ENCODE results near the gene DYNC1H1.
A peak's percentile ranks its signal among the peaks of the same experiment; 100 is the strongest.

The DYNC1H1 gene

GRCh38 chr14:102088012-102088792 lies 123.8 kb downstream of the DYNC1H1 start:
- peak; percentile 33 for DNase-seq (ENCODE audit: low read depth)

GRCh38 chr14:102089621-102090343 lies 125.4 kb downstream of the DYNC1H1 start:
- no peak for DNase-seq (ENCODE audit: low read depth)

GRCh38 chr14:102090713-102091112 lies 126.3 kb downstream of the DYNC1H1 start:
- DNase-seq (ENCODE audit: low read depth) = no peak

- no peak for DNase-seq (ENCODE audit: low read depth)
These were observed 128.4 kb downstream of the DYNC1H1 start for GRCh38 chr14:102092806-102093205.

- no peak for DNase-seq (ENCODE audit: low read depth)
These were observed 129.7 kb downstream of the DYNC1H1 start for GRCh38 chr14:102094101-102094500.

DNA sequence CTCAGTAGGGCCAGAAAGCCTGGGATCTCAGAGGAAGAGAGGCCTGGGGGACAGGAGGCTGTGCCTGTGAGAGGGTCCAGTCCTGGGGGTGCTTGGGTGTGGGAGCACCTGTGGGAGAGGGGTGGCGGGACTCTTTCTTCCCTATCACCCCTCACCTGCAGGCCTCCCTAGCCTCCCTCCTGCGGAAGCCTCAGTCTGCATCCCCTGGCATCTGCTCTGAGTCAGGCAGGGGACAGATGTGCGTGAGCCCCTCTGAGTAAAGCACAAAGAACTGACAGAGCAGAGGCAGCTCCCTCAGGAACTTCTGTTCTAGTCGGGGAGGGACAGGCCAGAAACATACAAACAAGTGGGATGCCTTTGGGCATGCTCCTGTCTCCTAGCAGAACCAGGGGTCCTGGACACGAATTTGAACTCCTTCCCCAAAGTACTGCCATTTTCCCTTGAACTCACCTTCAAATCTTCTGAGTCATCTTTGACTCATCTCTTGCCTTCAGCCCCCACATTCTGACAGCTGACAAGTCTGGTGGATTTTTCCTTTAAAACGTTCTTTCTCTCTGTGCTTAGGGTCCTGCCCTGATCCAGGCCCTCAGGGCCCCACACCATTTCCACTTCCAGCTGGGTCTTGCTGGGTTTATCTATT lies 131.0 kb downstream of the DYNC1H1 start:
- no peak for DNase-seq (ENCODE audit: low read depth)

DNA sequence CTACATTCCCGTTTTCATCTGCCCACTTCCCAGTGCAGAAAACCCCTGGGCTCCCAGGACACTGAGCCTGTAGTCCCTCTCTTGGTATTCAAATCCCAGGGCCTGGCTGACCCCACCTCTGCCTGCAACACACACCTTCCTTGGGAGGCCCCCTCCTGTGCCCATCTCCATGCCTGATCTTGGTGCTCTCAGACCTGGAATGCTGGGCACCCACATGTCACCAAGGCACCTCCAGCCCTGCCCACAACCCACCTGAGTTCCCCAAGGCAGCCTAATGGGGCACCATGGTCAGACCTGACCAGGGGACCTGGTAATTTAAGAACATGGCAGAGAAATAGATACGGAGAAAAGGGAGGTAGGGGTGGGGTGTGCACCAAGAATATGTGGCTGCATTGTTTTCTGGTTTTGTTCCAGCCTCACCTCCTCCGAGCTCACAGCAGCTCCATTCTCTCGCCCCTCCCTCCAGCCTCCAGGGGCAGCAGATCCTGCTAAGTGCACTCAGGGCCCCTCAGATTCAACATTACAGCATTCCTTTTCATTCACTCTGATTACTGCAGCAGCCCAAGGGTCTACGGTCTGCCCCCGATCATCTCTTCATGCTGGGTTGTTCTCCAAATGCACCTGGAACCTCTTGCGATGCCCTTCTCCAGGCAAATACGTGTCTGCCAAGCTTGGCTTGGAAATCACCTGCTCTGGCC lies 131.6 kb downstream of the DYNC1H1 start:
- DNase-seq (ENCODE audit: low read depth) = no peak

DNA sequence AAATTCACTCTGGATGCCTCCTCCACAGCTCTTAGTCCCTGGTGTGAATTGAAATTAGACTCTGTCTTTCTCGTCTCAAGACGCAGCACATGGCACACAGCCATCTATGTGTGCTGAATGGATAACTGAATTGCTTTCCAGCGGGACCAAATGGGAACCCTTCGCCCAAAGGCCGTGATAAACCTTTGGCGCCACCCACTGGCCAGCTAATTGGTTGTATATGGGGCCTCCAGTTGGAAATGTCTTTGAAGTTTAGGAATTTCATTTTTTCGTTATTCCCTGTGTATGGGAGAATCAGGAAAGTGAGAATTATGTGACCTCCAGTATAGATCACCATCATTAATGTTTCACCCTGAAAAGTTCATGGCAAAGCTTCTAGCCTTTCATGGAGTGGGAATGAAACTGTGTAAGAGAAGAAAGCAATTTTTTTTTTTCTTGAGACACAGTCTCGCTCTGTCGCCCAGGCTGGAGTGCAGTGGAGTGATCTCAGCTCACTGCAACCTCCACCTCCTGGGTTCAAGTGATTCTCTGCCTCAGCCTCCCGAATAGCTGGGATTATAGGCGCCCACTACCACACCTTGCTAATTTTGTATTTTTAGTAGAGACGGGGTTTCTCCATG lies 132.3 kb downstream of the DYNC1H1 start:
- peak; percentile 37 for DNase-seq (ENCODE audit: low read depth)

GRCh38 chr14:102097441-102098135 lies 133.2 kb downstream of the DYNC1H1 start:
- DNase-seq (ENCODE audit: low read depth) = no peak

DNA sequence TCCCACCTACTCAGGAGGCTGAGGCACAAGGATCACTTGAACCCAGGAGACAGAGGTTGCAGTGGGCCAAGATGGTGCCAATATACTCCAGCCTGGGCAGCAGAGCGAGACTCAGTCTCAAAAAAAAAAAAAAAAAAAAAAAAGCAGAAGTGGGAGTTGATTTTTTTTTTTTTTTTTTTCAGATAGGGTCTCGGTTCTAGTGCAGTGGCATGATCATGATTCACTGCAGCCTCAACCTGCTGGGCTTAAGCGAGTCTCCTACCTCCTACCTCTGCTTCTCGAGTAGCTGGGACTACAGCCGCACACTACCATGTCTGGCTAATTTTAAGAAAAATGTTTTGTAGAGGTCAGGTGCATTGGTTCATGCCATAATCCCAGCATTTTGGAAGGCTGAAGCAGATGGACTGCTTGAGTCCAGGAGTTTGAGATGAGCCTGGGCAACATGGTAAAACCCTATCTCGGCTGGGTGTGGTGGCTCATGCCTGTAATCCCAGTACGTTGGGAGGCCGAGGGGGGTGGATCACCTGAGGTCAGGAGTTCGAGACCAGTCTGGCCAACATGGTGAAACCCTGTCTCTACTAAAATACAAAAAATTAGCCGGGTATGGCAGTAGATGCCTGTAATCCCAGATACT lies 138.8 kb downstream of the DYNC1H1 start:
- DNase-seq (ENCODE audit: low read depth) = no peak

DNA sequence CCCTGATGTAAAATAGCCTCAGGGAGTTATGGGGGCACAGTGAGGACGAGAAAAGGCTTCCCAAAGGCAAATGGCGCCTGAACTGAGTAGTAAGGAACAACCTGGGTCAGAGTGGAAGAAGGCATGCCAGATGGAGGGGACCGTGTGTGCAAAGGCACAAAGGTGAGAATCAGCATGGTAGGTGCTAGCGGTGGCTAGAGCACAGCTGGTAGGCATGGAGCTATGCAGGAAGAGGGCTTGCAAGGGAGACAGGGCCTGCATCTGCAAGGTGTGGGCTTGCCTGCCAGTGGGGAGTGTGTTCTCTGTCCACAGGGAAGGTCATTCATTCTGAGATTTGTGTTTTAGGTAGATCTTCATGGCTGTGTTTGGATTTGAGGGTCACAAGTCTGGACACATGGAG lies 141.0 kb downstream of the DYNC1H1 start:
- no peak for DNase-seq (ENCODE audit: low read depth)
